GM12864 (cell line): ENCODE results near the gene R3HDM4.

Experiments used
- DNase-seq: peaks from one replicate; pipeline ENCODE4 v3.0.0-alpha.2; 2011; ENCODE audit warnings: low read depth
- H3K4me3 ChIP-seq: 2 replicates; pipeline ENCODE4 v1.5.1; 2011; ENCODE audit warnings: mild to moderate bottlenecking, low read depth, low read length, control low read depth
- CTCF ChIP-seq: IDR thresholded peaks from 2 replicates; pipeline ENCODE4 v1.5.1; 2011; ENCODE audit warnings: low read depth, mild to moderate bottlenecking, moderate library complexity, low read length, control low read depth, inconsistent platforms; ENCODE audit errors: missing control alignments

The R3HDM4 gene

GRCh38 chr19:945401-946252 lies 32.6 kb upstream of the R3HDM4 start:
- no peak for TF ChIP-seq CTCF
- no peak overlapping the region for H3K4me3 ChIP-seq
- DNase-seq: no peak

DNA sequence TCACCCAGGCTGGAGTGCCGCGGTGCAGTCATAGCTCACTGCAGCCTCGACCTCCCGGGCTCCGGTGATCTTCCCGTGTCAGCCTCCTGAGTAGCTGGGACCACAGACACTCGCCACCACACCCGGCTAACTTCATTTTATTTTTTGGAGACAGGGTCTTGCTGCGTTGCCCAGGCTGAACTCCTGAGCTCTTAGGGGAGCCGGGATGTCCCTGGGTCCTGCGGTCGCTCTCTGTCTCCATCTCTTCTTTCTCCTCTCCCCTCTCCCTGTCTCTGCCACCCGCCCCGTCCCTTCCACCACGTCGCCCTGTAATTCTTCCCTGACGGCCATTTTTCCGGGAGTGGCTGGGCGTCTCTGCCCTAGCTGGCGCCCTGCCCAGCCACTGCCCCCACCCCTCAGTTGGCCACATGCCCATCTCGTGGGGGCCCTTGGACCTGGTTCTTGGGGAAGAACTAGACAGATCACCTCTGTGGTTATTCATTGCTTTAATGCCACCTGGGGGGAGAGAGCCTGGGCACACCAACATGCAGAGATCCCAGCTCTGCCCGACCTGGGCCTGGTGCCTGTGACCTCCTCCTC lies 31.7 kb upstream of the R3HDM4 start:
- no peak for TF ChIP-seq CTCF
- DNase-seq: no peak
- no peak overlapping the region for H3K4me3 ChIP-seq

- DNase-seq: no peak
- no peak overlapping the region for H3K4me3 ChIP-seq
- TF ChIP-seq CTCF: no peak
Observed at GRCh38 chr19:944171-944567, 31.1 kb upstream of the R3HDM4 start.

GRCh38 chr19:943551-944170 lies 30.6 kb upstream of the R3HDM4 start:
- TF ChIP-seq CTCF: no peak
- DNase-seq: no peak
- H3K4me3 ChIP-seq: no peak overlapping the region

- no peak overlapping the region for H3K4me3 ChIP-seq
- no peak for DNase-seq
- no peak for TF ChIP-seq CTCF
Observed at GRCh38 chr19:942133-942645, 29.2 kb upstream of the R3HDM4 start.

GRCh38 chr19:941292-942132 lies 28.5 kb upstream of the R3HDM4 start:
- H3K4me3 ChIP-seq: peak overlapping the region; percentile 37

More at GRCh38 chr19:941292-942132, 28.5 kb upstream of the R3HDM4 start:
- DNase-seq: no peak
- TF ChIP-seq CTCF: no peak
